ENCODE measurements around the gene EVI2B.
"Not testable (repeated sequence)": the region's sequence is repeated elsewhere in the genome, so short reads cannot be mapped to it uniquely, and the experiment has no call there.

Gene EVI2B

DNA sequence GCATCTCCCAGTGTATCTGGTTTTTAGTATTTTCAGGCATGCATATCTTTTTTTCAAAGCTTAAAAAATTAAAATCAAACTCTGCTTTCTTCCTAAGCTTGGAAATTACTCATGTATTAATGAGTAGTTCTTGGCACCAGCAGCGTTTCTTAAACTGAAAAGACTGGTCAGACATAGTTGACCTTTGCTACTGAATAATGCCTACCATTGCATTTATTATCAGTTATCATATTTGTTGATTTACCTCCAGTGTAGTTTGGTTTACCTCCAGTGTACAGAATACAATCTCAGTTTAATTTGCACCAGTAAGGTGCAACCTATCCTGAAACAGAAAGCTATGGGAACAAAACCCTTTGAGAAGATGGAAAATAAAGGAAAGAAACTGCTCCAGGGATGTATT is 42.1 kb upstream of the EVI2B start:
- Histone ChIP-seq H3K4me3 (ENCODE audit: low read length) (no peak overlapping the region), H3F3A (ENCODE audit: insufficient read depth, low read length) (no peaks in the 10 kb centered on the region), H3K9me3 (replicated peaks; ENCODE audit: insufficient read depth, low read length) (no peaks in the 10 kb centered on the region), H3K4me2 (ENCODE audit: low read depth, low read length) (no peak overlapping the region), H2AFZ (ENCODE audit: low read length) (no peak overlapping the region), H3K27me3 (replicated peaks; ENCODE audit: insufficient read depth, low read length) (no peaks in the 10 kb centered on the region), H3K27ac (ENCODE audit: low read length) (no peak overlapping the region), H3K79me2 (ENCODE audit: low read length) (no peaks in the 10 kb centered on the region), H3K4me1 (ENCODE audit: low read length) (no peaks in the 10 kb centered on the region), H3K9me2 (replicated peaks; ENCODE audit: insufficient read depth, low read length) (no peaks in the 10 kb centered on the region), H4K20me1 (ENCODE audit: insufficient read depth, low read length) (no peaks in the 10 kb centered on the region), H3K9ac (ENCODE audit: low read length) (no peak overlapping the region), H3K36me3 (replicated peaks; ENCODE audit: insufficient read depth, low read length) (peaks cover 5% of the 10 kb centered on the region; the same call in 1 of the 2 replicates)
- no peak for DNase-seq
- TF ChIP-seq, protein P1, sequence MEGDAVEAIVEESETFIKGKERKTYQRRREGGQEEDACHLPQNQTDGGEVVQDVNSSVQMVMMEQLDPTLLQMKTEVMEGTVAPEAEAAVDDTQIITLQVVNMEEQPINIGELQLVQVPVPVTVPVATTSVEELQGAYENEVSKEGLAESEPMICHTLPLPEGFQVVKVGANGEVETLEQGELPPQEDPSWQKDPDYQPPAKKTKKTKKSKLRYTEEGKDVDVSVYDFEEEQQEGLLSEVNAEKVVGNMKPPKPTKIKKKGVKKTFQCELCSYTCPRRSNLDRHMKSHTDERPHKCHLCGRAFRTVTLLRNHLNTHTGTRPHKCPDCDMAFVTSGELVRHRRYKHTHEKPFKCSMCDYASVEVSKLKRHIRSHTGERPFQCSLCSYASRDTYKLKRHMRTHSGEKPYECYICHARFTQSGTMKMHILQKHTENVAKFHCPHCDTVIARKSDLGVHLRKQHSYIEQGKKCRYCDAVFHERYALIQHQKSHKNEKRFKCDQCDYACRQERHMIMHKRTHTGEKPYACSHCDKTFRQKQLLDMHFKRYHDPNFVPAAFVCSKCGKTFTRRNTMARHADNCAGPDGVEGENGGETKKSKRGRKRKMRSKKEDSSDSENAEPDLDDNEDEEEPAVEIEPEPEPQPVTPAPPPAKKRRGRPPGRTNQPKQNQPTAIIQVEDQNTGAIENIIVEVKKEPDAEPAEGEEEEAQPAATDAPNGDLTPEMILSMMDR (IDR thresholded peaks at IDR 0.05; ENCODE audit: low read length), result no peak
- TF ChIP-seq EZH2 (optimal IDR thresholded peaks at IDR 0.05; ENCODE audit: low read depth, low read length) (no peak), EZH2phosphoT487 (IDR thresholded peaks at IDR 0.05; ENCODE audit: low read length) (no peak)

GRCh38 chr17:31349454-31349853 is 35.6 kb upstream of the EVI2B start:
- H3K4me2 ChIP-seq (ENCODE audit: low read depth, low read length), result no peak overlapping the region
- H3K79me2 ChIP-seq (ENCODE audit: low read length), result no peaks in the 10 kb centered on the region
- no peak overlapping the region for H3K4me3 ChIP-seq (ENCODE audit: low read length)
- no peak overlapping the region for H3K27ac ChIP-seq (ENCODE audit: low read length)
- H3K9me2 ChIP-seq (replicated peaks; ENCODE audit: insufficient read depth, low read length), result no peaks in the 10 kb centered on the region
- no peak overlapping the region for H3K9ac ChIP-seq (ENCODE audit: low read length)
- H3F3A ChIP-seq (ENCODE audit: insufficient read depth, low read length), result no peaks in the 10 kb centered on the region
- no peaks in the 10 kb centered on the region for H3K27me3 ChIP-seq (replicated peaks; ENCODE audit: insufficient read depth, low read length)
- no peak for TF ChIP-seq EZH2 (optimal IDR thresholded peaks at IDR 0.05; ENCODE audit: low read depth, low read length)
- no peak for TF ChIP-seq EZH2phosphoT487 (IDR thresholded peaks at IDR 0.05; ENCODE audit: low read length)
- TF ChIP-seq, protein P1 (IDR thresholded peaks at IDR 0.05; ENCODE audit: low read length), result no peak
- no peak for DNase-seq
- no peaks in the 10 kb centered on the region for H3K4me1 ChIP-seq (ENCODE audit: low read length)
- H3K36me3 ChIP-seq (replicated peaks; ENCODE audit: insufficient read depth, low read length), result no peaks in the 10 kb centered on the region
- H3K9me3 ChIP-seq (replicated peaks; ENCODE audit: insufficient read depth, low read length), result no peaks in the 10 kb centered on the region
- H2AFZ ChIP-seq (ENCODE audit: low read length), result no peak overlapping the region
- H4K20me1 ChIP-seq (ENCODE audit: insufficient read depth, low read length), result no peaks in the 10 kb centered on the region

DNA sequence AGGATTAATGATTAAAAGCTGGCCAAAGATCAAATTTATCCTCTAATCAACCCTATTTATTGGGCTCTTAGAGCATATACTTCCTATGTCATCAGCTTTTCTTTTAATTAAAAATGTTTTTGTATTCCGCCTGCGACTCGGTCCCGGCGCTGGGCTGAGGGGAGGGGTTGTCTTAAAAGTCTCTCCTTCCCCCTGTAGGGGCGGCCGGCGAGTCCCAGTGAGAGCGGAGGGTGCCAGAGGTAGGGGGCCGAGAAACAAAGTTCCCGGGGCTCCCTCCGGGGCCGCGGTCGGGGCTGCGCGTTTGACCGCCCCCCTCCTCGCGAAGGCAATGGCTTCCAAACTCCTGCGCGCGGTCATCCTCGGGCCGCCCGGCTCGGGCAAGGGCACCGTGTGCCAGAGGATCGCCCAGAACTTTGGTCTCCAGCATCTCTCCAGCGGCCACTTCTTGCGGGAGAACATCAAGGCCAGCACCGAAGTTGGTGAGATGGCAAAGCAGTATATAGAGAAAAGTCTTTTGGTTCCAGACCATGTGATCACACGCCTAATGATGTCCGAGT is 31.4 kb upstream of the EVI2B start:
- H3K4me3 ChIP-seq (ENCODE audit: low read length); H3K9me3 ChIP-seq (replicated peaks; ENCODE audit: insufficient read depth, low read length); H2AFZ ChIP-seq (ENCODE audit: low read length); H4K20me1 ChIP-seq (ENCODE audit: insufficient read depth, low read length); H3F3A ChIP-seq (ENCODE audit: insufficient read depth, low read length); H3K36me3 ChIP-seq (replicated peaks; ENCODE audit: insufficient read depth, low read length); H3K4me1 ChIP-seq (ENCODE audit: low read length); H3K9me2 ChIP-seq (replicated peaks; ENCODE audit: insufficient read depth, low read length); H3K27me3 ChIP-seq (replicated peaks; ENCODE audit: insufficient read depth, low read length); H3K4me2 ChIP-seq (ENCODE audit: low read depth, low read length); H3K9ac ChIP-seq (ENCODE audit: low read length); H3K27ac ChIP-seq (ENCODE audit: low read length); DNase-seq; H3K79me2 ChIP-seq (ENCODE audit: low read length): not testable (repeated sequence)

- H3K9me2 ChIP-seq (replicated peaks; ENCODE audit: insufficient read depth, low read length), result no peaks in the 10 kb centered on the region
- no peak overlapping the region for H3K27ac ChIP-seq (ENCODE audit: low read length)
- no peaks in the 10 kb centered on the region for H3K36me3 ChIP-seq (replicated peaks; ENCODE audit: insufficient read depth, low read length)
- no peaks in the 10 kb centered on the region for H3K9me3 ChIP-seq (replicated peaks; ENCODE audit: insufficient read depth, low read length)
- no peak overlapping the region for H3K4me3 ChIP-seq (ENCODE audit: low read length)
- no peaks in the 10 kb centered on the region for H3K27me3 ChIP-seq (replicated peaks; ENCODE audit: insufficient read depth, low read length)
- H4K20me1 ChIP-seq (ENCODE audit: insufficient read depth, low read length), result no peaks in the 10 kb centered on the region
- H3K4me2 ChIP-seq (ENCODE audit: low read depth, low read length), result no peak overlapping the region
- H3K79me2 ChIP-seq (ENCODE audit: low read length), result no peaks in the 10 kb centered on the region
- no peak for DNase-seq
- H2AFZ ChIP-seq (ENCODE audit: low read length), result no peak overlapping the region
- H3K4me1 ChIP-seq (ENCODE audit: low read length), result no peaks in the 10 kb centered on the region
- H3F3A ChIP-seq (ENCODE audit: insufficient read depth, low read length), result no peaks in the 10 kb centered on the region
- TF ChIP-seq EZH2phosphoT487 (IDR thresholded peaks at IDR 0.05; ENCODE audit: low read length), result no peak
- TF ChIP-seq EZH2 (optimal IDR thresholded peaks at IDR 0.05; ENCODE audit: low read depth, low read length), result no peak
- TF ChIP-seq, protein P1 (IDR thresholded peaks at IDR 0.05; ENCODE audit: low read length), result no peak
- H3K9ac ChIP-seq (ENCODE audit: low read length), result no peak overlapping the region
These were observed 26.2 kb upstream of the EVI2B start for GRCh38 chr17:31339906-31340661.

Measured in MM.1S (cell line).